ENCODE results near the gene RGL1. TPM values are rescaled to one million over a fixed set of nuclear protein-coding genes. Genes with fewer than 3 reads are reported as not detected.

The RGL1 gene
- total and polyA plus RNA-seq, 2 donors (not counting 3 experiments of a cell fraction or from before 2014, with no cell fraction given), result 19.8 to 35.3 TPM

- TF ChIP-seq MYC (IDR thresholded peaks at IDR 0.05; ENCODE audit: low read depth, low read length), result no peak
- TF ChIP-seq GATA2 (IDR thresholded peaks at IDR 0.05; ENCODE audit: insufficient read depth, insufficient read length, low read depth, low read length), result no peak
- TF ChIP-seq EZH2 (IDR thresholded peaks at IDR 0.05; ENCODE audit: borderline replicate concordance, low read depth, low read length, severe bottlenecking), result no peak
- TF ChIP-seq CTCF (IDR thresholded peaks at IDR 0.05; ENCODE audit: extremely low read depth in 1 of 2, insufficient read depth in 1 of 2, low read depth in 1 of 2, low read length in 2 of 2), result no peak
- no peak for TF ChIP-seq POLR2AphosphoS5 (IDR thresholded peaks at IDR 0.05; ENCODE audit: insufficient read depth, low read depth, low read length)
- TF ChIP-seq MAX (IDR thresholded peaks at IDR 0.05; ENCODE audit: insufficient read depth, insufficient read length), result no peak
- TF ChIP-seq JUN (IDR thresholded peaks at IDR 0.05; ENCODE audit: borderline replicate concordance, insufficient read depth, insufficient read length, low read depth), result no peak
- TF ChIP-seq POLR2A (IDR thresholded peaks at IDR 0.05; ENCODE audit: low read depth, low read length), result no peak
- no peak for TF ChIP-seq FOS (IDR thresholded peaks at IDR 0.05; ENCODE audit: borderline replicate concordance, insufficient read depth, low read length)
- POLR2A ChIA-PET, result interaction anchor here (0.8 to 2.4 kb wide), 4 partner anchors 32 to 110 kb away, joined by 3 to 11 read pairs (median 5); no protein-coding TSS in a partner anchor
- Histone ChIP-seq H3K4me1 (ENCODE audit: control insufficient read depth, extremely low read depth, insufficient read depth, low read length) (peaks cover 25% of the 10 kb centered on the region), H3K9me3 (replicated peaks; ENCODE audit: control insufficient read depth, insufficient read depth, low read length) (no peaks in the 10 kb centered on the region), H4K20me1 (replicated peaks; ENCODE audit: control insufficient read depth, extremely low read depth, insufficient read depth, low read length) (no peaks in the 10 kb centered on the region), H3K9me1 (replicated peaks; ENCODE audit: control insufficient read depth, extremely low read depth, insufficient read depth, low read length) (no peaks in the 10 kb centered on the region), H3K79me2 (ENCODE audit: control insufficient read depth, insufficient read depth, low read length) (peaks cover 35% of the 10 kb centered on the region), H3K9ac (replicated peaks; ENCODE audit: extremely low read depth, insufficient read depth, low read length) (peak overlapping the region; percentile 98), H3K4me2 (ENCODE audit: insufficient read depth, low read length) (peak overlapping the region; percentile 90), H3K27ac (ENCODE audit: insufficient read depth, low read depth, low read length) (peak overlapping the region; percentile 88), H3K4me3 (replicated peaks in 1 of 3; ENCODE audit: insufficient read depth in 1 of 3, low read depth in 1 of 3, low read length in 3 of 3) (peak overlapping the region; percentile 51 to 96 (median 89)), H3K36me3 (ENCODE audit: control insufficient read depth in 2 of 2, extremely low read depth in 1 of 2, insufficient read depth in 2 of 2, low read length in 2 of 2) (peaks cover 0 to 5% of the 10 kb centered on the region in 2 experiments), H3K27me3 (ENCODE audit: control insufficient read depth in 2 of 2, insufficient read depth in 2 of 2, low read length in 2 of 2) (no peaks in the 10 kb centered on the region), H2AFZ (ENCODE audit: low read depth, low read length) (no peak overlapping the region)
- CTCF ChIA-PET, result interaction anchor here (0.9 to 4.3 kb wide), 9 partner anchors 10 to 151 kb away, joined by 3 to 44 read pairs (median 3); no protein-coding TSS in a partner anchor
- BruUV-seq (replicated peaks), result TSS peak; percentile 1
- intact Hi-C loops (cut with micrococcal nuclease), result loop anchor here (5.0 kb wide), 1 partner anchor 169 kb away; the partner anchor contains the start of gene ARPC5
- no peak for FAIRE-seq
- peak; percentile 51 for DNase-seq (ENCODE audit: low read depth, low spot score)
- dilution Hi-C loops (cut with MboI; ENCODE audit: extremely low pct_ligation_motif_present, low sequenced_read_pairs), result no loop called here
These were observed 1.2 kb downstream of the RGL1 start for GRCh38 chr1:183806125-183806524.

Measured in endothelial cell of umbilical vein (primary cell).